HT1080 (cell line): ENCODE data around the gene PITPNM3. TPM values are rescaled to one million over a fixed set of nuclear protein-coding genes. Genes with fewer than 3 reads are reported as not detected.
"Not testable (repeated sequence)": the region's sequence is repeated elsewhere in the genome, so short reads cannot be mapped to it uniquely, and the experiment has no call there.

Experiments
- DNase-seq: peaks from one replicate; pipeline ENCODE4 v3.0.0-alpha.2; 2015; ENCODE audit warnings: low read depth
- total RNA-seq: library from RNA; depleted of rRNA; stranded (reverse); fragments of >200 nt; shearing (Covaris generic); gene quantifications from 2 replicates; pipeline ENCODE4 v1.2.3, GENCODE V29; 2014

Gene PITPNM3
- total RNA-seq, 1 experiment from 2014 or later: 0.32 TPM

- no peak for DNase-seq
These were observed 54.2 kb downstream of the PITPNM3 start for GRCh38 chr17:6502142-6502541.

GRCh38 chr17:6501359-6501758 is 55.0 kb downstream of the PITPNM3 start:
- DNase-seq: no peak

GRCh38 chr17:6498901-6499540 is 57.3 kb downstream of the PITPNM3 start:
- DNase-seq: no peak

- DNase-seq: no peak
These were observed 58.0 kb downstream of the PITPNM3 start for GRCh38 chr17:6498356-6498755.

- DNase-seq: no peak
These were observed 58.7 kb downstream of the PITPNM3 start for GRCh38 chr17:6497496-6498221.

GRCh38 chr17:6496640-6497441 is 59.5 kb downstream of the PITPNM3 start:
- no peak for DNase-seq

GRCh38 chr17:6496116-6496481 is 60.3 kb downstream of the PITPNM3 start:
- DNase-seq: no peak

GRCh38 chr17:6495450-6496115 is 60.8 kb downstream of the PITPNM3 start:
- no peak for DNase-seq

GRCh38 chr17:6494239-6494941 is 62.0 kb downstream of the PITPNM3 start:
- no peak for DNase-seq

- no peak for DNase-seq
These were observed 63.3 kb downstream of the PITPNM3 start for GRCh38 chr17:6492892-6493674.

GRCh38 chr17:6491071-6491700 is 65.2 kb downstream of the PITPNM3 start:
- no peak for DNase-seq

- no peak for DNase-seq
These were observed 67.3 kb downstream of the PITPNM3 start for GRCh38 chr17:6489016-6489550.

GRCh38 chr17:6488008-6488539 is 68.3 kb downstream of the PITPNM3 start:
- DNase-seq: no peak

- no peak for DNase-seq
These were observed 68.9 kb downstream of the PITPNM3 start for GRCh38 chr17:6487251-6488007.

- no peak for DNase-seq
These were observed 70.5 kb downstream of the PITPNM3 start for GRCh38 chr17:6485646-6486412.

GRCh38 chr17:6483507-6483906 is 72.8 kb downstream of the PITPNM3 start:
- no peak for DNase-seq

- DNase-seq: not testable (repeated sequence)
These were observed 73.6 kb downstream of the PITPNM3 start for GRCh38 chr17:6482796-6483195.

GRCh38 chr17:6482105-6482455 is 74.3 kb downstream of the PITPNM3 start:
- DNase-seq: no peak
